NB4 (cell line): ENCODE results near the gene STX18.
"Not testable (repeated sequence)": the region's sequence is repeated elsewhere in the genome, so short reads cannot be mapped to it uniquely, and the experiment has no call there.

Experiments
- DNase-seq: peaks from one replicate; pipeline ENCODE4 v3.0.0; 2010; ENCODE audit warnings: low read depth
- H3K4me3 ChIP-seq: one replicate; pipeline ENCODE4 v1.5.1; 2011; ENCODE audit warnings: mild to moderate bottlenecking, low read depth, low read length, moderate library complexity
- MYC ChIP-seq: IDR thresholded peaks from 2 replicates; pipeline ENCODE4 v1.6.1; 2011; ENCODE audit warnings: low read depth, low read length
- POLR2A ChIP-seq: IDR thresholded peaks from 2 replicates; pipeline ENCODE4 v1.6.1; 2011; ENCODE audit warnings: mild to moderate bottlenecking; ENCODE audit not compliant: insufficient read length; ENCODE audit errors: extremely low read depth
- TF ChIP-seq, protein P1 (sequence below): IDR thresholded peaks from 2 replicates; pipeline ENCODE4 v1.6.1; 2011; ENCODE audit warnings: low read depth, low read length
- TF ChIP-seq, protein P2 (sequence below): IDR thresholded peaks from one replicate; pipeline ENCODE4 v1.5.1; 2012; ENCODE audit warnings: low read depth, low read length

The STX18 gene

GRCh38 chr4:4471195-4471594 lies 70.7 kb downstream of the STX18 start:
- H3K4me3 ChIP-seq, result no peak overlapping the region
- TF ChIP-seq MYC, result no peak
- TF ChIP-seq, protein P1, sequence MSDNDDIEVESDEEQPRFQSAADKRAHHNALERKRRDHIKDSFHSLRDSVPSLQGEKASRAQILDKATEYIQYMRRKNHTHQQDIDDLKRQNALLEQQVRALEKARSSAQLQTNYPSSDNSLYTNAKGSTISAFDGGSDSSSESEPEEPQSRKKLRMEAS, result no peak
- TF ChIP-seq POLR2A, result no peak
- TF ChIP-seq, protein P2, sequence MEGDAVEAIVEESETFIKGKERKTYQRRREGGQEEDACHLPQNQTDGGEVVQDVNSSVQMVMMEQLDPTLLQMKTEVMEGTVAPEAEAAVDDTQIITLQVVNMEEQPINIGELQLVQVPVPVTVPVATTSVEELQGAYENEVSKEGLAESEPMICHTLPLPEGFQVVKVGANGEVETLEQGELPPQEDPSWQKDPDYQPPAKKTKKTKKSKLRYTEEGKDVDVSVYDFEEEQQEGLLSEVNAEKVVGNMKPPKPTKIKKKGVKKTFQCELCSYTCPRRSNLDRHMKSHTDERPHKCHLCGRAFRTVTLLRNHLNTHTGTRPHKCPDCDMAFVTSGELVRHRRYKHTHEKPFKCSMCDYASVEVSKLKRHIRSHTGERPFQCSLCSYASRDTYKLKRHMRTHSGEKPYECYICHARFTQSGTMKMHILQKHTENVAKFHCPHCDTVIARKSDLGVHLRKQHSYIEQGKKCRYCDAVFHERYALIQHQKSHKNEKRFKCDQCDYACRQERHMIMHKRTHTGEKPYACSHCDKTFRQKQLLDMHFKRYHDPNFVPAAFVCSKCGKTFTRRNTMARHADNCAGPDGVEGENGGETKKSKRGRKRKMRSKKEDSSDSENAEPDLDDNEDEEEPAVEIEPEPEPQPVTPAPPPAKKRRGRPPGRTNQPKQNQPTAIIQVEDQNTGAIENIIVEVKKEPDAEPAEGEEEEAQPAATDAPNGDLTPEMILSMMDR, result no peak
- no peak for DNase-seq

- DNase-seq, result no peak
- no peak overlapping the region for H3K4me3 ChIP-seq
- TF ChIP-seq POLR2A (no peak), MYC (no peak)
- TF ChIP-seq, protein P2, result no peak
- TF ChIP-seq, protein P1, result no peak
Measured at GRCh38 chr4:4470208-4470607, 71.6 kb downstream of the STX18 start.

DNA sequence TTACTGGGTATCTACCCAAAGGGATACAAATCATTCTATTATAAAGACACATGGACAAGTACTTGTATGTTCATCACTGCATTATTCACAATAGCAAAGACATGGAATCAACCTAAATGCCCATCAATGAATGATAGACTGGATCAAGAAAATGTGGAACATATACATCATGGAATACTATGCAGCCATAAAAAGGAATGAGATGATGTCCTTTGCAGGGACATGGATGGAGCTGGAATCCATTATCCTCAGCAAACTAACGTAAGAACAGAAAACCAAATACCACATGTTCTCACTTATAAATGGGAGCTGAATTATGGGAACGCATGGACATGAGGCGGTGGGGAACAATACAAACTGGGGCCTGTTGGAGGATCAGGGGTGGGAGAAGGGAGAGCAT lies 76.6 kb downstream of the STX18 start:
- DNase-seq, H3K4me3 ChIP-seq: not testable (repeated sequence)

GRCh38 chr4:4462970-4463369 lies 78.9 kb downstream of the STX18 start:
- no peak for TF ChIP-seq POLR2A
- TF ChIP-seq, protein P2, result no peak
- TF ChIP-seq, protein P1, result no peak
- no peak for TF ChIP-seq MYC
- no peak for DNase-seq
- no peak overlapping the region for H3K4me3 ChIP-seq

DNA sequence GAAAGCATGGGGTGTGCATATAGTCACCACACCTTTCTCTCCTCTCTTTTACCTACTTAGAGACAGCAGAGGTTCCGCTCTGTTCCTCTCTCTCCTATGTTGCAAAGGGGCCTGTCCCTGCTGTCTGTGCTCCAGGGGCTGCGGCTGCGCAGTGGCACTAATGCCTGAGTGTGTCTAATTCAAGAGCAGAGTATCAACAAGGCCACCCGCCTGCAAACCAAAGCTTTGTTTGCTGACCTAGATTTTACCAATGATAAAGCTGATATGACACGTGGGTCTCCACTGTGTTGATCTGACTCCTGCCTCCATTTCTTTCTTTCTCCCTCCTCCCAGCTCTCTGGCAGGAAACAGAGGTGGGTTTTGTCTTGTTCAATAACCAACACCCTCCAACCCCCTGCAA lies 80.0 kb downstream of the STX18 start:
- no peak for DNase-seq
- H3K4me3 ChIP-seq, result no peak overlapping the region
- TF ChIP-seq MYC, result no peak
- TF ChIP-seq, protein P2, result no peak

DNA sequence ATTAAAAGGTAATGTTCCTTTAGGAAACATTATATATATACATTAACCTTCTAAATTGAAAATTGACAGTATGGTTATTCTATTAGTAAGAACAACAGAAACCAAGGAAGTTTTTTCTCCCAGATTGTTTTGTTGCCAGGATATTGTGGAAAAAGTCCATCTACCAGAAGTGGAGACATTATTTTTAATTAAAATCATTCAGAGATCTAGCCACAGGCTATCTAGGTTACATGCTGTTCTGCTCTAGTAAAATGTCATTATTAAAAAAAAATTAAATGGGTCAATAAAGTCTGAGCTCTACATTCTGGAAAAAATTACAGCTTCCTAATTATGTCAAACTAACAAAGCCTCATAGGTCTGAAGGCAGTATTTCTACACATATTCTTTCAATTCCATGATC lies 80.7 kb downstream of the STX18 start:
- DNase-seq, result no peak
- no peak overlapping the region for H3K4me3 ChIP-seq
- TF ChIP-seq, protein P2, result no peak
- TF ChIP-seq, protein P1, result no peak
- no peak for TF ChIP-seq POLR2A
- TF ChIP-seq MYC, result no peak
